C4-2B (cell line): ENCODE results near the gene MMS22L.

Experiments used
- H3K27ac ChIP-seq: fragments of 450-650 bp; 2 replicates; pipeline ENCODE4 v1.5.1; 2017
- CTCF ChIP-seq: fragments of 450-650 bp; conservative IDR thresholded peaks from 2 replicates; pipeline ENCODE4 v1.5.1; 2017; ENCODE audit warnings: mild to moderate bottlenecking
- ZFX ChIP-seq: fragments of 450-650 bp; IDR thresholded peaks from 2 replicates; pipeline ENCODE4 v1.6.1; 2017

The MMS22L gene

GRCh38 chr6:97240222-97240621 lies 42.8 kb downstream of the MMS22L start:
- TF ChIP-seq CTCF = no peak
- TF ChIP-seq ZFX = no peak
- H3K27ac ChIP-seq = no peak overlapping the region

- TF ChIP-seq CTCF (no peak), ZFX (no peak)
These were observed 51.1 kb downstream of the MMS22L start for GRCh38 chr6:97231911-97232310.

GRCh38 chr6:97222903-97223302 lies 60.1 kb downstream of the MMS22L start:
- no peak for TF ChIP-seq CTCF
- no peak for TF ChIP-seq ZFX

More at GRCh38 chr6:97231911-97232310, 51.1 kb downstream of the MMS22L start:
- no peak overlapping the region for H3K27ac ChIP-seq

GRCh38 chr6:97218912-97219311 lies 64.1 kb downstream of the MMS22L start:
- TF ChIP-seq CTCF = no peak
- TF ChIP-seq ZFX = no peak
- no peak overlapping the region for H3K27ac ChIP-seq

More at GRCh38 chr6:97222903-97223302, 60.1 kb downstream of the MMS22L start:
- H3K27ac ChIP-seq = no peak overlapping the region

GRCh38 chr6:97215157-97215769 lies 67.8 kb downstream of the MMS22L start:
- H3K27ac ChIP-seq = no peak overlapping the region
- TF ChIP-seq ZFX = no peak
- TF ChIP-seq CTCF = peak; percentile 59

- no peak overlapping the region for H3K27ac ChIP-seq
- TF ChIP-seq ZFX (no peak), CTCF (no peak)
These were observed 68.3 kb downstream of the MMS22L start for GRCh38 chr6:97214671-97215070.

GRCh38 chr6:97207383-97207782 lies 75.6 kb downstream of the MMS22L start:
- no peak overlapping the region for H3K27ac ChIP-seq
- TF ChIP-seq CTCF = no peak
- no peak for TF ChIP-seq ZFX
